HEK293T (cell line): ENCODE results near the gene PLEKHF1.

Source experiments
- CTCF ChIA-PET: fragments of 350-600 bp; formaldehyde crosslinking; extraction: SDS; loops from one replicate; lab custom pipeline; 2021; ENCODE audit warnings: antibody characterized with exemption, inconsistent platforms; lab: Yijun Ruan, JAX
- POLR2A ChIA-PET: fragments of 350-600 bp; formaldehyde crosslinking; extraction: SDS; loops from one replicate; lab custom pipeline; 2020; ENCODE audit warnings: antibody characterized with exemption, inconsistent platforms; lab: Yijun Ruan, JAX
- DNase-seq: peaks from one replicate; pipeline ENCODE4 v3.0.0; 2012; ENCODE audit warnings: mixed read lengths; ENCODE audit errors: extremely low spot score
- ARNT ChIP-seq: fragments of 450-650 bp; IDR thresholded peaks from 2 replicates; pipeline ENCODE4 v1.6.1; 2017; ENCODE audit warnings: mild to moderate bottlenecking
- BHLHE40 ChIP-seq: fragments of 450-650 bp; IDR thresholded peaks from 2 replicates; pipeline ENCODE4 v1.6.1; 2016; ENCODE audit warnings: mild to moderate bottlenecking, moderate library complexity, borderline replicate concordance
- CTBP1 ChIP-seq: fragments of 450-650 bp; IDR thresholded peaks from 2 replicates; pipeline ENCODE4 v1.6.1; 2016; ENCODE audit warnings: borderline replicate concordance
- ELF4 ChIP-seq: fragments of 450-650 bp; IDR thresholded peaks from 2 replicates; pipeline ENCODE4 v1.6.1; 2017; ENCODE audit warnings: antibody characterized with exemption
- FOXA1 ChIP-seq: fragments of 450-650 bp; IDR thresholded peaks from 2 replicates; pipeline ENCODE4 v1.6.1; 2016; ENCODE audit warnings: mild to moderate bottlenecking
- FOXK2 ChIP-seq: fragments of 450-650 bp; IDR thresholded peaks from 2 replicates; pipeline ENCODE4 v1.6.1; 2016; ENCODE audit warnings: mild to moderate bottlenecking
- FOXM1 ChIP-seq: fragments of 450-650 bp; IDR thresholded peaks from 2 replicates; pipeline ENCODE4 v1.6.1; 2017; ENCODE audit warnings: mild to moderate bottlenecking, borderline replicate concordance
- HDGF ChIP-seq: fragments of 450-650 bp; IDR thresholded peaks from 2 replicates; pipeline ENCODE4 v1.6.1; 2017; ENCODE audit warnings: antibody characterized with exemption, borderline replicate concordance
- L3MBTL2 ChIP-seq: fragments of 450-650 bp; conservative IDR thresholded peaks from 2 replicates; pipeline ENCODE4 v1.6.1; 2016; ENCODE audit warnings: mild to moderate bottlenecking
- LEF1 ChIP-seq: fragments of 450-650 bp; IDR thresholded peaks from 2 replicates; pipeline ENCODE4 v1.6.1; 2017; ENCODE audit warnings: mild to moderate bottlenecking, borderline replicate concordance
- NFRKB ChIP-seq: fragments of 450-650 bp; IDR thresholded peaks from 2 replicates; pipeline ENCODE4 v1.6.1; 2016; ENCODE audit warnings: mild to moderate bottlenecking, moderate library complexity
- SP1 ChIP-seq: fragments of 450-650 bp; IDR thresholded peaks from 2 replicates; pipeline ENCODE4 v1.6.1; 2017
- SUZ12 ChIP-seq: fragments of 450-650 bp; IDR thresholded peaks from 2 replicates; pipeline ENCODE4 v1.6.1; 2016; ENCODE audit warnings: mild to moderate bottlenecking
- TARDBP ChIP-seq: fragments of 450-650 bp; IDR thresholded peaks from 2 replicates; pipeline ENCODE4 v1.6.1; 2016
- ZNF384 ChIP-seq: fragments of 450-650 bp; IDR thresholded peaks from 2 replicates; pipeline ENCODE4 v1.6.1; 2016
- TF ChIP-seq, protein P1 (sequence below): fragments of 450-650 bp; IDR thresholded peaks from 2 replicates; pipeline ENCODE4 v1.6.1; 2016

The PLEKHF1 gene, protein sequence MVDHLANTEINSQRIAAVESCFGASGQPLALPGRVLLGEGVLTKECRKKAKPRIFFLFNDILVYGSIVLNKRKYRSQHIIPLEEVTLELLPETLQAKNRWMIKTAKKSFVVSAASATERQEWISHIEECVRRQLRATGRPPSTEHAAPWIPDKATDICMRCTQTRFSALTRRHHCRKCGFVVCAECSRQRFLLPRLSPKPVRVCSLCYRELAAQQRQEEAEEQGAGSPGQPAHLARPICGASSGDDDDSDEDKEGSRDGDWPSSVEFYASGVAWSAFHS

DNA sequence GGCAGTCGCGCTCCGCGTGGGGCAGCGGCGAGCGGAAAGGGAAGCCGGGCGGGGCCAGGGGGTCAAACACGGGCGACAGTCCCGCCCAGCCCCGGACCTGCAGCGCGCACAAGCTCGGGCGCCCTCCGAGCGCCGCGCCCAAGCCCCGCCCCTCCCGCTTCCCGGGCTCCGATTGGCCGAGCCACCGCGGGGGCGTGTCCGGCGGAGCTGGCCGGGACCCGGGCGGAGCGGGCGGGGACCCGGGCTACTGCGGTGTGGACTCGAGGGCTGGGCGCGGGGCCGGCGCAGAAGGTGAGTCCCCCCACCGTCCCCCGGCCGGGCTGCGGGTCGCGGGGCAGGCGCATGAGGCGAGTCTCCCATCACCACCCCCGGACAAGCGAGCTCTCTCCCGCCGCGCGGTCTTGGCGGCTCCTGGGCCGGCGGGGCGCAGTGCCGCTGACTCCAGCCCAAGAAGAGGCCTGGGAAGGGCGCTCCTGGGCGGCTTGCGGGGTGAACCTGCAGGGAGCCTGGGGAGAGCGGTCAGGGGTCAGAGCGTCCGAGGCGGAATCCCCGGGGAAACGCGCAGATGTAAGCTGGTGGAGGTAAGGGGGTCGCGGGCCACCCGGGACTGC, at the start of gene PLEKHF1:
Gene PLEKHF1 (plus strand): TSS at position 247 of the 611 bp plus-strand sequence. CDS start 8,379 bp downstream, outside the sequence.
- ChIA-PET CTCF (no interaction called here), POLR2A (interaction anchor here (0.9 to 2.5 kb wide), 6 partner anchors 12 to 180 kb away, joined by 3 to 17 read pairs (median 4); partner anchors contain the start of genes C19orf12 and POP4)
- peak; percentile 91 for DNase-seq

DNA sequence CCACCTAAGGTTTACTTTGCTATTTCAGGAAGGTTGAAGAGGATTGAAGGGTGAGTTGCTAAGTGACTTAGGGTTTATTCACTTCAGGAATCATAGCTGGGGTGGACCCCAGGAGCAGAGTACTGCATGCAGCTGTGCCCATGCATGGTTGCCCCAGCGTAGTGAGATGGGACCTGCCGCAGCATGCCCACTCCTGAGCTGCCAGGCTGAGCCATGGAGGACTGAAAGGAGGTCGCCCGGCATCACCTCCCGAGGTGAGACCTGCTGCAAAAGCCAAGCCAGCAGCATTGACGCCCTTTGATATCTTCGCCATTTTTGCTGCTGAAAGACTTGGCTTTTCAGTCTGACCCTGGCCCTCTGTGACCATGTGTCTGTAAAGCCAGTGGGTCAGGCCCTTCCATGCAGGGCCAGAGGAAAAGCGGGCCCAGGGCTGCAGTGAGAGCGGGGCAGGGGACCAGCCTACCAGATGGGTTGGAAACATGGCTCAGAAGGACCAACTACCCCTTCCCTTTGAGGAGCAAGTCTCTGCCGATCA, 49.3 kb upstream of the PLEKHF1 start:
- CTCF ChIA-PET = no interaction called here
- POLR2A ChIA-PET = no interaction called here

More for the DNA sequence above, at the start of gene PLEKHF1:
- no peak for TF ChIP-seq FOXM1
- no peak for TF ChIP-seq FOXA1
- no peak for TF ChIP-seq L3MBTL2
- no peak for TF ChIP-seq BHLHE40
- TF ChIP-seq, protein P1, sequence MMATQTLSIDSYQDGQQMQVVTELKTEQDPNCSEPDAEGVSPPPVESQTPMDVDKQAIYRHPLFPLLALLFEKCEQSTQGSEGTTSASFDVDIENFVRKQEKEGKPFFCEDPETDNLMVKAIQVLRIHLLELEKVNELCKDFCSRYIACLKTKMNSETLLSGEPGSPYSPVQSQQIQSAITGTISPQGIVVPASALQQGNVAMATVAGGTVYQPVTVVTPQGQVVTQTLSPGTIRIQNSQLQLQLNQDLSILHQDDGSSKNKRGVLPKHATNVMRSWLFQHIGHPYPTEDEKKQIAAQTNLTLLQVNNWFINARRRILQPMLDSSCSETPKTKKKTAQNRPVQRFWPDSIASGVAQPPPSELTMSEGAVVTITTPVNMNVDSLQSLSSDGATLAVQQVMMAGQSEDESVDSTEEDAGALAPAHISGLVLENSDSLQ = no peak
- TF ChIP-seq LEF1 = no peak
- no peak for TF ChIP-seq ELF4
- TF ChIP-seq TARDBP = no peak
- TF ChIP-seq NFRKB = no peak
- no peak for TF ChIP-seq SP1
- no peak for TF ChIP-seq ZNF384
- no peak for TF ChIP-seq FOXK2
- no peak for TF ChIP-seq ARNT
- TF ChIP-seq HDGF = no peak

DNA sequence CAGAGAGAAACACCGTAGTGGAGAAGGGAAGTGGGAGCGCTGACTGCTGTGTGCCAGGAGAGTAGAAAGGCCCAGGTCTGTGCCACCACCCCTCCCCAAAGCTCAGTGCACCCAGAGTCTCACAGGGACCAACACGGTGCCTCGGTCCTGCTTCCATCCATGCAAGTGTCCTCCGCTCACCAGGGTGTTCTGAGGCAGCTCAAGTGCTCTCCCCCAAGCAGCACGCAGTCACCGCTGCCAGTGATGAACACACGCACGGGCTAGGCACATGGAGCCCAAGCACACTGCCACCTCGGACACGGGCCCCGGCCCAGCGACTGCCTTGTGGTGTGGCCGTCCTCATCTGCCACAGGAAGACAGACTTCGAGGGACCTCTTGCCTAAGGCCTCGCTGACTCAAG, 48.7 kb upstream of the PLEKHF1 start:
- no peak for DNase-seq
- POLR2A ChIA-PET = interaction anchor here (2.2 kb wide), 1 partner anchor 11 kb away, joined by 15 read pairs; the partner anchor contains the start of gene POP4
- TF ChIP-seq SP1 = no peak
- TF ChIP-seq FOXA1 = no peak
- TF ChIP-seq TARDBP = no peak
- no peak for TF ChIP-seq L3MBTL2
- CTCF ChIA-PET = no interaction called here

More for the DNA sequence above, 49.3 kb upstream of the PLEKHF1 start:
- no peak for TF ChIP-seq CTBP1
- TF ChIP-seq, protein P1 = no peak
- no peak for TF ChIP-seq TARDBP
- no peak for TF ChIP-seq HDGF
- no peak for TF ChIP-seq SUZ12
- TF ChIP-seq ELF4 = no peak
- no peak for TF ChIP-seq SP1
- no peak for TF ChIP-seq LEF1
- no peak for TF ChIP-seq L3MBTL2
- TF ChIP-seq FOXM1 = no peak
- TF ChIP-seq NFRKB = no peak
- TF ChIP-seq BHLHE40 = no peak
- TF ChIP-seq FOXK2 = no peak
- no peak for TF ChIP-seq ZNF384
- no peak for TF ChIP-seq ARNT
- TF ChIP-seq FOXA1 = no peak
- no peak for DNase-seq

DNA sequence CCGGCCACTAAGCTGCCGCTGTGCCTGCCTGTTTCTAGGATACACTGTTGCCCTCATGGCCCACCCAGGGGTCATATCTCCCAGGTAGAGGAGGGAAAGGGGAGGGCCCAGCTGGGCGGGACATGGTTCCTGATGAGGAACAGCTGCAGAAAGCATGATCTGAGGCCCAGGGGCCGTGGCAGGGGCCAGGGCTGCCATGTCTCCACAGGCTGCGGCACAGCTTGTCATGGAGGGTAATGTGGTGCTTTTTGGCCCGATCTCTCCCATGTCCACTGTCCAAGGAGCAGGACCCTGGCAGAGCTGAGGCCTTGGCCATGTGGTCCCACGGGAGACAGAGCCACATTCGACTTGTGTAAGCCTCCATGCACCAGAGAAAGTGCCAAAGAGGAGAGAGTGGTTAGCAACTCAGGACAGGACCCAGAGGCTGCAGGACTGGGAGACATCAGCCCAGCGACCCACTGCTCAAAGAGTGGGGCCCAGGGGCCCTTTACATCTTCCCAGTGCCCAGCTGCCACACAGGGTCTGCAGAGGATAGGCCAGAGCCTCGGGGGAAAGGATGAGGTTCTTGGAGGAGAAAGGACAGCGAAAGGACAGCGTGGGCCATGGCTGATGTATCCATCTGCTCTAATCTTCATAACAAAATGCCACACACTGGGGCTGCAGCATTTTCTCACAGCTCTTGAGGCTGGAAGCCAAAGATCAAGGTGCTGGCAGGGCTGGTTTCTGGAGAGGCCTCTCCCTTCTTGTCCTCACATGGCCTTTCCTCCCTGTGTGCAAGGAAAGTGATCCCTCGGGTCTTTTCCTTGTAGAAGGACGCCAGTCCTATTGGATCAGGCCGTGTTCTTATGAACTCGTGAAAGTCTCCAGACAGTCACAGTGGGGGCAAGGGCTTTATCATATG, 47.6 kb upstream of the PLEKHF1 start:
- CTCF ChIA-PET = interaction anchor here (0.5 kb wide), 1 partner anchor 153 kb away, joined by 3 read pairs; no protein-coding TSS in a partner anchor
- no peak for TF ChIP-seq CTBP1
- no peak for TF ChIP-seq ZNF384
- no peak for TF ChIP-seq TARDBP
- no peak for TF ChIP-seq FOXA1
- TF ChIP-seq FOXK2 = no peak
- no peak for TF ChIP-seq SP1
- no peak for TF ChIP-seq FOXM1
- DNase-seq = no peak
- POLR2A ChIA-PET = interaction anchor here (2.2 kb wide), 1 partner anchor 12 kb away, joined by 15 read pairs; the partner anchor contains the start of gene POP4

DNA sequence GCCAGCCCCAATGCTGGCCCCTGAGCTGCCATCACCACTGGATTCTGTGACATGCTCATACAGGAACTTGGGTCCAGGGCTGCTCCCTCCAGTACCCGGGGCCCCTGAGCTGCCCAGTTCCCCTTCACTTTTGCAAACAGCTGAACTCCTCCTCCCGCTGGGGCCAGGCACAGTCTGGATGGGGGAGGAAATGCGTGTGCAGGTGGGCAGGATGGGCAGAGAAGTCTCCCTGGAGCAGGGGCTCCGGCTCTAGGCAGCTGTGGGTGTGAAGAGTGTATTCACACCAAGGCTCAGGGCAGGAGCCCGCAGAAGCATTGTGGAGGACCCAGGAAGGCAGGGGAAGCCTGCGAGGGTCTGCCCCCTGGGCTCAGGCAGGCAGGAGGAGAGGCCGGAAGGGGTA, 46.8 kb upstream of the PLEKHF1 start:
- ChIA-PET POLR2A (interaction anchor here (2.2 kb wide), 1 partner anchor 12 kb away, joined by 15 read pairs; the partner anchor contains the start of gene POP4), CTCF (no interaction called here)
- no peak for DNase-seq
- TF ChIP-seq ELF4 = no peak
- no peak for TF ChIP-seq FOXK2
- no peak for TF ChIP-seq SUZ12
- TF ChIP-seq FOXM1 = no peak
- TF ChIP-seq TARDBP = no peak
- no peak for TF ChIP-seq CTBP1
- TF ChIP-seq LEF1 = no peak

DNA sequence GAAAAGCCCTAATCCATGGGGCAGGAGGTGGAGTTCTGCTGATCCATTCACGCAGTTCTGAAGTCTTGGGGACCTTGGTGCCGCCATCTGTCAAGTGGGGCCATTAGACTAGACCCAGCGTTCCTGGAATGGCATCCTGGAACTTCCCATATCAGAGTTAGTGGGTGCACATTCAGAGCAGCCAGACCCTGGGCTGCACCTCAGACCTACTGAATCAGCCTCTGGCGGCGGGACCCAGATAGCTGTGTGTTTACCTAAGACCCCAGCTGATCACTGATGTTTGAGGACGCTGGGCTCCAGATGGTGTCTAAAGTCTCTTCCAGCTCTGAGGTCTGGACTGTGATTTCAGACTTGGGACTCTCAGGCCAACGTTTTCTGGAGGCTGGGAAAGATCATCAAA, 46.4 kb upstream of the PLEKHF1 start:
- no peak for TF ChIP-seq BHLHE40
- TF ChIP-seq SUZ12 = no peak
- TF ChIP-seq, protein P1 = no peak
- no peak for TF ChIP-seq NFRKB
- no peak for TF ChIP-seq ARNT
- TF ChIP-seq LEF1 = no peak
- TF ChIP-seq FOXM1 = no peak
- no peak for TF ChIP-seq FOXA1
- no peak for TF ChIP-seq ELF4
- no peak for TF ChIP-seq CTBP1
- no peak for TF ChIP-seq FOXK2
- no peak for TF ChIP-seq SP1
- POLR2A ChIA-PET = interaction anchor here (2.2 to 3.6 kb wide), 2 partner anchors 13 kb away, joined by 15 to 16 read pairs; partner anchors contain the start of gene POP4
- CTCF ChIA-PET = interaction anchor here (1.5 kb wide), 1 partner anchor 8 kb away, joined by 6 read pairs; no protein-coding TSS in a partner anchor
- no peak for DNase-seq
